Measurements from ENCODE around the gene ZNF10.
A peak's percentile ranks its signal among the peaks of the same experiment; 100 is the strongest.

ZNF10 gene

DNA sequence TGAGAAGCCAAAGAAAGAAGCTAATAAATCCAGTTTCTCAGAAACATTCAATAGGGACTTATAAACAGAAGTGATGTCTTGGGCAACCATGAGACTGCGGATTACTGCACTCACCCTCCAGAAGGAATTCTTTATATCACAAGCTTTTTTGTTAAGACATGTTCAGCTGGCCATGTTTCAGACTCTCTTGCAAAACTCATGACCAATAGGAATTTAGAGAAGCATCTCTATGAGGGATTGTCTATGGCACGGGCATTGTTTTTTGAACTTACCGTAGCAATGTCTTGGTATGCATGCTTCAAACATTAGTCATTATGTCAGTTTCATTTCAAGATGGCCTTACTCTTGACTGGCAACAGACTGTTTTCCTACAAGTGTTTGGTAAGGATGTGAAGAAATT, 35.3 kb downstream of the ZNF10 start:
- Mint-ChIP-seq H3K9me3 (peaks cover 62% of the 10 kb centered on the region), H3K4me1 (ENCODE audit: low read depth) (no peaks in the 10 kb centered on the region), H3K36me3 (ENCODE audit: low read depth) (no peaks in the 10 kb centered on the region), H3K4me3 (no peak overlapping the region), H3K27ac (no peak overlapping the region), H3K27me3 (ENCODE audit: low read depth) (no peaks in the 10 kb centered on the region)

DNA sequence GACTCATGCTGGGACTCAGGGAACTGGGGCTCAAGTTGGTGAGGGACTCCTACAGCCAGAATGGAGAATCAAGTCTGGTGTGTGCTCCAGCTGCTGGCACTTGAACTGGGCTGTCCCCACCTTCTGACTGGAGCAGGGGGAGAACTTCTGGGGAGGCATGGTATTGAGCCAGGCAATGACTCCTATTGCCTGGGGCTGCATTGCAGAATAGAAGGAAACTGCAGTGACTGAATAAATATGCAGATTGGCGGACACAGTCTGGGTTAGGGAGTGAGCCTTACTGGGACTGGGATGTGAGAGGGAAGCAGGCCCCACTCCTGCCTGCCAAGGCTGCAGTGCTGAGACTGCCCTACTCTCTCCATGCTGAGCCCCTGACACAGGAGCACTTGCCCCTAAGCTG, 42.1 kb downstream of the ZNF10 start:
- Mint-ChIP-seq H3K36me3 (ENCODE audit: low read depth) (peaks cover 3% of the 10 kb centered on the region), H3K27ac (no peak overlapping the region), H3K4me1 (ENCODE audit: low read depth) (no peaks in the 10 kb centered on the region), H3K4me3 (no peak overlapping the region), H3K9me3 (peaks cover 63% of the 10 kb centered on the region), H3K27me3 (ENCODE audit: low read depth) (no peaks in the 10 kb centered on the region)

DNA sequence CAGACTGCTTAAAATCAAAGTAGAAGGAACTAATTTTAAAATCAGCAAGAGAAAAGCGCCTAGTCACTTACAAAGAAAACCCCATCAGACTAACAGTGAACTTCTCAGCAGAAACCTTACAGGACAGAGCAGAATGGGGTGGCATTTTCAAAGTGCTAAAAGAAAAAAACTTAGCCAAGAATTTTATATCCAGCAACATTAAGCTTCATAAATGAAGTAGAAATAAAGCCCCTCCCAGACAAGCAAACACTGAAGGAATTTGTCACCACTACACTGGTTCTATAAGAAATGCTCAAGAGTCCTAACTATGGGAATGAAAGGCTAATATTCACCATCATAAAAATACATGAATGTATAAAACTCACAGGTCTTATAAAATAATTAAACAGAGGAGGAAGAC, 44.5 kb downstream of the ZNF10 start:
- H3K4me1 Mint-ChIP-seq (ENCODE audit: low read depth) = no peaks in the 10 kb centered on the region
- H3K9me3 Mint-ChIP-seq = peaks cover 59% of the 10 kb centered on the region
- peaks cover 7% of the 10 kb centered on the region for H3K36me3 Mint-ChIP-seq (ENCODE audit: low read depth)
- H3K27ac Mint-ChIP-seq = no peak overlapping the region
- no peaks in the 10 kb centered on the region for H3K27me3 Mint-ChIP-seq (ENCODE audit: low read depth)
- H3K4me3 Mint-ChIP-seq = no peak overlapping the region

DNA sequence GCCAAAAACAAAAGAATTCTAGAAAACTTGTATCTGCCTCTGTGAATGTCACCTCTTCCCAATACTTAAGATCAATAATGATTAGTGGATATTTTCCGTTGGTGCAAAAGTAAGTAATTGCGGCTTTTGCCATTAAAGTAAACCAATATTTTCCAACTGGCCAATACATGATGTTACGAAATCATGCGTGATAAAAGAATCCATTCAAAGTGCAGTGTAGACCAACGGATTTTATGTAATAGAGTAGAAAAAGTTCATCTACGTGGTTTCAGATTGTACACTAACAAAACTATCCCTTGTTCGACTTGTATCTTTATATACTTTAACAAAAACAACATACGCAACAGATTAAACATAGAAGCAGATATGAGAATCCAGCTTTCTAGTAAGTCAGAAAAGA, 50.2 kb downstream of the ZNF10 start:
- H3K4me3 Mint-ChIP-seq = peak overlapping the region; percentile 22
- H3K27me3 Mint-ChIP-seq (ENCODE audit: low read depth) = no peaks in the 10 kb centered on the region
- no peak overlapping the region for H3K27ac Mint-ChIP-seq
- peaks cover 70% of the 10 kb centered on the region for H3K9me3 Mint-ChIP-seq
- peaks cover 54% of the 10 kb centered on the region for H3K36me3 Mint-ChIP-seq (ENCODE audit: low read depth)
- H3K4me1 Mint-ChIP-seq (ENCODE audit: low read depth) = peaks cover 12% of the 10 kb centered on the region

DNA sequence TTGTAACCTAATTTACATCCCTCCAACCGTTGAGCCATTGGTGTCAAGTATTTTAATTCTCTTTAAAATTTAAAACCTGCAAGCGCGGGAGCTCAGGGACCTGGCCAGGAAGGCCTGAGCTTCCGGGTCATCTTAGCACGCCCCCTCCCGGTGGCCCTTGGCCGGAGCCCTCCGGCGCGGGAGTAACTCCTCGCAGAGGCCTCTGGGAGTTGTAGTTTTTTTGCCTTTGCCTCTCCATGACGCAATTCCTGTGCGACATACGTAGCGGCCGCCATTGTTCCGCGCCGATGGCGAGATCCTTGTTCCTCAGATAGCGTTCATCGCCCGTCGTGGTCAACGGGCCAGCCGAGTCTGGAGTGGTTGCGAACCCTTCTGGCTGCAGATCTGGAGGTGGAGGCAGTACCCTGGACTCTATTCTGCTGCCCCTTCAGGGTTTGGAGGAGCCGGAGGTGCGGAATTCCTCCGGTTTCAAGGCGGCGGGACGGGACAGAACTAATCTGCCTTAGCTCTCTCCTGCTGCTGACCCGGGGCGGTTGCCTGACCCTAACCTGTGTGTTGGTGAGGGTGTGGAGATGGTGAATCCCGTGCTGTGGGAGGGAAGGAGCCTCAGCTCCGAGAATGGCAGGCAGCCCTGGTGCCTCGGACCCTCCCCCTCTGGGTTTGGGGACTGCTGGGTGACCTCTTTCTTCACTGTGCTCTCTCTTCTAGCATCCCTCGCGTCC, 51.0 kb downstream of the ZNF10 start, which contains the start of gene ZNF268:
Gene ZNF268 (plus strand): TSS at position 258 of the 722 bp plus-strand sequence. CDS start 503 bp downstream, outside the sequence.
- H3K4me1 Mint-ChIP-seq (ENCODE audit: low read depth) = peaks cover 12% of the 10 kb centered on the region
- peaks cover 62% of the 10 kb centered on the region for H3K36me3 Mint-ChIP-seq (ENCODE audit: low read depth)
- H3K4me3 Mint-ChIP-seq = peak within 1 kb of the TSS; percentile 98
- H3K9me3 Mint-ChIP-seq = peaks cover 68% of the 10 kb centered on the region
- no peaks in the 10 kb centered on the region for H3K27me3 Mint-ChIP-seq (ENCODE audit: low read depth)
- peak within 1 kb of the TSS; percentile 95 for H3K27ac Mint-ChIP-seq

DNA sequence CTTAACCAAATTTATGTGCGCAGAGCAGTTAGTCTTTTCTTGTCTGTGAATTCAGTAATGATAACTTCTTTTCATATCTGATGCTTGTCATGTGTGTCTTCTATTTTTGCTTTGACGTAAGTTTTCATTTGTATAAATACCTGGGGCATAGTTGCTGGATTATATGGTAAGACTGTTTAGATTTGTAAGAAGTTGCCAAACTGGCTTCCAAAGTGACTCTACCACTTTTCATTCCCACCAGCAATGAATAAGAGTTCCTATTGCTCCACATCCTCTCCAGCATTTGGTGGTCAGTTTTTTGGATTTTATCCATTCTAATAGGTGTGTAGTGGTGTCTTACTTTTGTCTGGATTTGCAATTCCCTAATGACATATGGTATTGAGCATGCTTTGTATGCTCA, 59.7 kb downstream of the ZNF10 start:
- no peaks in the 10 kb centered on the region for H3K27me3 Mint-ChIP-seq (ENCODE audit: low read depth)
- H3K4me1 Mint-ChIP-seq (ENCODE audit: low read depth) = peaks cover 2% of the 10 kb centered on the region
- H3K27ac Mint-ChIP-seq = no peak overlapping the region
- H3K36me3 Mint-ChIP-seq (ENCODE audit: low read depth) = peaks cover 98% of the 10 kb centered on the region
- H3K9me3 Mint-ChIP-seq = peaks cover 82% of the 10 kb centered on the region
- no peak overlapping the region for H3K4me3 Mint-ChIP-seq

DNA sequence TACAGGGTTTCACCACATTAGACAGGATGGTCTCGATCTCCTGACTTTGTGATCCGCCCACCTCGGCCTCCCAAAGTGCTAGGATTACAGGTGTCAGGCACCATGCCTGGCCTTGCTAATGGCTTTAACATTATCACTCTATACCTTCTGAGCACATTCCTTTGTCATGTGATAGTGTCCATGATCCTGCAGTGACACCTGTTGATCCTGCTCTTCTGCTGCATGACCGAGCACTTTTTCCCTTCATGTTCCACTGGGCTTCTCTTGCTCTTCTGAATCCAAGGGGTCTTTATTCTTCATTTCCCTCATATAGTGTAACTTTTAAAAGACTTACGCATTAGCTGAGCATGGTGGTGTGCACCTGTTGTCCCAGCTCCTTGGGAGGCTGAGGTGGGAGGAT, 62.4 kb downstream of the ZNF10 start:
- Mint-ChIP-seq H3K27ac (no peak overlapping the region), H3K36me3 (ENCODE audit: low read depth) (peaks cover 82% of the 10 kb centered on the region), H3K4me3 (no peak overlapping the region), H3K4me1 (ENCODE audit: low read depth) (no peaks in the 10 kb centered on the region), H3K27me3 (ENCODE audit: low read depth) (no peaks in the 10 kb centered on the region), H3K9me3 (peaks cover 65% of the 10 kb centered on the region)

DNA sequence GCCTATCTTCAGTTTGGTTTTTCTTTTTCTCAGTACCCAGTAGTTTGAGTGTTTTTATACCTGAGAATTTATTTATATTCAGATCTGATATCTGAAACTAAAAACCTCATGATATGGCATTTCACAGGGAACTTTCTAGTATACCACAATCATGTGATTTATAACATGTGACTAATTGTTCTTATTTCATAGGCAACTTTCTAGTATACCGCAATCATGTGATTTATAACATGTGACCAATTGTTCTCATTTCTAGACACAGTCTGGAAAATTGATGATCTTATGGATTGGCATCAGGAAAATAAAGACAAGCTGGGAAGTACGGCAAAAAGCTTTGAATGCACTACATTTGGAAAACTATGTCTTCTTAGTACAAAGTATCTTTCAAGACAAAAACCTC, 71.5 kb downstream of the ZNF10 start:
- H3K9me3 Mint-ChIP-seq = peaks cover 63% of the 10 kb centered on the region
- H3K27me3 Mint-ChIP-seq (ENCODE audit: low read depth) = no peaks in the 10 kb centered on the region
- no peak overlapping the region for H3K27ac Mint-ChIP-seq
- H3K36me3 Mint-ChIP-seq (ENCODE audit: low read depth) = peaks cover 60% of the 10 kb centered on the region
- H3K4me1 Mint-ChIP-seq (ENCODE audit: low read depth) = no peaks in the 10 kb centered on the region
- no peak overlapping the region for H3K4me3 Mint-ChIP-seq

DNA sequence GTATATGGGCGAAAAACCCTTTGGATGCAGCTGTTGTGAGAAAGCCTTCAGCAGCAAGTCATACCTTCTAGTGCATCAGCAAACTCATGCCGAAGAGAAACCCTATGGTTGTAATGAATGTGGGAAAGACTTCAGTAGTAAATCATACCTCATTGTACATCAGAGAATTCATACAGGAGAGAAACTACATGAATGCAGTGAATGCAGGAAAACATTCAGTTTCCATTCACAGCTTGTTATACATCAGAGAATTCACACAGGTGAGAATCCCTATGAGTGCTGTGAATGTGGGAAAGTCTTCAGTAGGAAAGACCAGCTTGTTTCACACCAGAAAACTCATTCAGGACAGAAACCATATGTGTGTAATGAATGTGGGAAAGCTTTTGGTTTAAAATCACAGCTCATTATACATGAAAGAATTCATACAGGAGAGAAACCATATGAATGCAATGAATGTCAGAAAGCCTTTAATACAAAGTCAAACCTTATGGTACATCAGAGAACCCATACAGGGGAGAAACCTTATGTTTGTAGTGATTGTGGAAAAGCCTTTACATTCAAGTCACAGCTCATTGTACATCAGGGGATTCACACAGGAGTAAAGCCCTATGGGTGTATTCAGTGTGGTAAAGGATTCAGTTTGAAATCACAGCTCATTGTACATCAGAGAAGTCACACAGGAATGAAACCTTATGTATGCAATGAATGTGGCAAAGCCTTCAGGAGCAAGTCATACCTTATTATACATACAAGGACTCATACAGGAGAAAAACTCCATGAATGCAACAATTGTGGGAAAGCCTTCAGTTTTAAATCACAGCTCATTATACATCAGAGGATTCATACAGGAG, 72.3 kb downstream of the ZNF10 start:
- H3K27me3 Mint-ChIP-seq (ENCODE audit: low read depth) = no peaks in the 10 kb centered on the region
- peaks cover 60% of the 10 kb centered on the region for H3K36me3 Mint-ChIP-seq (ENCODE audit: low read depth)
- H3K9me3 Mint-ChIP-seq = peaks cover 69% of the 10 kb centered on the region
- H3K27ac Mint-ChIP-seq = peak overlapping the region; percentile 49
- no peak overlapping the region for H3K4me3 Mint-ChIP-seq
- no peaks in the 10 kb centered on the region for H3K4me1 Mint-ChIP-seq (ENCODE audit: low read depth)

DNA sequence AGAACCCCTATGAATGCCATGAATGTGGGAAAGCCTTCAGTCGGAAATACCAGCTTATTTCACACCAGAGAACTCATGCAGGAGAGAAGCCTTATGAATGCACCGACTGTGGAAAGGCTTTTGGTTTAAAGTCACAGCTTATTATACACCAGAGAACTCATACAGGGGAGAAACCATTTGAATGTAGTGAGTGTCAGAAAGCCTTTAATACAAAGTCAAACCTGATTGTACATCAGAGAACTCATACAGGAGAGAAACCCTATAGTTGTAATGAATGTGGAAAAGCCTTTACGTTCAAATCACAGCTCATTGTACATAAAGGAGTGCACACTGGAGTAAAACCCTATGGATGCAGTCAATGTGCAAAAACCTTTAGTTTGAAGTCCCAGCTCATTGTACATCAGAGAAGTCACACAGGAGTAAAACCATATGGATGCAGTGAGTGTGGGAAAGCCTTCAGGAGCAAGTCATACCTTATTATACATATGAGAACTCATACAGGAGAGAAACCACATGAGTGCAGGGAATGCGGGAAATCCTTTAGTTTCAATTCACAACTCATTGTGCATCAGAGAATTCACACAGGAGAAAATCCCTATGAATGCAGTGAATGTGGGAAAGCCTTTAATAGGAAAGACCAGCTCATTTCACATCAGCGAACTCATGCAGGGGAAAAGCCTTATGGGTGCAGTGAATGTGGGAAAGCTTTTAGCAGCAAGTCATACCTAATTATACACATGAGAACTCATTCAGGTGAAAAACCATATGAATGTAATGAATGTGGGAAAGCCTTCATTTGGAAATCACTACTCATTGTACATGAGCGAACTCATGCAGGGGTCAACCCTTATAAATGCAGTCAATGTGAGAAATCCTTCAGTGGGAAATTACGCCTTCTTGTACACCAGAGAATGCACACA, 73.2 kb downstream of the ZNF10 start:
- peaks cover 73% of the 10 kb centered on the region for H3K9me3 Mint-ChIP-seq
- H3K4me1 Mint-ChIP-seq (ENCODE audit: low read depth) = no peaks in the 10 kb centered on the region
- peaks cover 64% of the 10 kb centered on the region for H3K36me3 Mint-ChIP-seq (ENCODE audit: low read depth)
- no peak overlapping the region for H3K4me3 Mint-ChIP-seq
- no peaks in the 10 kb centered on the region for H3K27me3 Mint-ChIP-seq (ENCODE audit: low read depth)
- H3K27ac Mint-ChIP-seq = peak overlapping the region; percentile 49

DNA sequence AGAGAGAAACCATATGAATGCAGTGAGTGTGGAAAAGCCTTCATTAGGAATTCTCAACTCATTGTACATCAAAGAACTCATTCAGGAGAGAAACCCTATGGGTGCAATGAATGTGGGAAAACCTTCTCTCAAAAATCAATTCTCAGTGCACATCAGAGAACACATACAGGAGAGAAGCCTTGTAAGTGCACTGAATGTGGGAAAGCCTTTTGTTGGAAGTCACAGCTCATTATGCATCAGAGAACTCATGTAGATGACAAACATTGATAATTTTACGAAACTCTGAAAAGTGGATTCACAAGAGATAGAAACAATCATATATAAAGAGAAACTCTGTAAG, 73.8 kb downstream of the ZNF10 start:
- Mint-ChIP-seq H3K9me3 (peaks cover 73% of the 10 kb centered on the region), H3K27me3 (ENCODE audit: low read depth) (no peaks in the 10 kb centered on the region), H3K4me3 (no peak overlapping the region), H3K4me1 (ENCODE audit: low read depth) (no peaks in the 10 kb centered on the region), H3K36me3 (ENCODE audit: low read depth) (peaks cover 64% of the 10 kb centered on the region), H3K27ac (no peak overlapping the region)

DNA sequence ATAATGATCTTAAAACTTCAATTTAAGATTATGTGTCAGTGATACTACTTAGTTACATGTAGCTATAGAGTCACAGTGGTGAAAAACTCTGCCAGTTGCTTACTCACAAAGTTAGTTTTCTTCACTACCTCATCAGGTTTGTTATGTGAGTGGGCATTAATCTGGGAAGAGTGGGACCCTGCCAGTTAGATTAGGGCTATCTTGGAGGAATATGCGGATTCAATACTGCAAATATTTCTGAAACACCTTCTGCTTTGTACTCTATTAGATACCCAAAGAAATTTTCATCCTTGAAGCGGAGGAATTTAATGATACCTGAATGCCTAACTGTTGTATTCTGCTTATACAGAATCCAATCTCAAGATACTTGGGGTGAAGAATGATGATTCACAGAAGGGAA, 76.0 kb downstream of the ZNF10 start:
- H3K27ac Mint-ChIP-seq = no peak overlapping the region
- no peaks in the 10 kb centered on the region for H3K27me3 Mint-ChIP-seq (ENCODE audit: low read depth)
- H3K4me1 Mint-ChIP-seq (ENCODE audit: low read depth) = no peaks in the 10 kb centered on the region
- peaks cover 65% of the 10 kb centered on the region for H3K9me3 Mint-ChIP-seq
- H3K36me3 Mint-ChIP-seq (ENCODE audit: low read depth) = peaks cover 43% of the 10 kb centered on the region
- H3K4me3 Mint-ChIP-seq = no peak overlapping the region

Measured in T-helper 1 cell treated with Interleukin-12 subunit alpha and Interleukin-12 subunit beta and Interleukin-4 antibody, amounts not matched to agents 30 μg/mL and 1 μg/mL, for 36 hours (primary cell).